ENCODE data around the gene DCAF7. TPM values are rescaled to one million over a fixed set of nuclear protein-coding genes. Genes with fewer than 3 reads are reported as not detected.

The DCAF7 gene
- total RNA-seq, 1 experiment from 2014 or later = 144 TPM

DNA sequence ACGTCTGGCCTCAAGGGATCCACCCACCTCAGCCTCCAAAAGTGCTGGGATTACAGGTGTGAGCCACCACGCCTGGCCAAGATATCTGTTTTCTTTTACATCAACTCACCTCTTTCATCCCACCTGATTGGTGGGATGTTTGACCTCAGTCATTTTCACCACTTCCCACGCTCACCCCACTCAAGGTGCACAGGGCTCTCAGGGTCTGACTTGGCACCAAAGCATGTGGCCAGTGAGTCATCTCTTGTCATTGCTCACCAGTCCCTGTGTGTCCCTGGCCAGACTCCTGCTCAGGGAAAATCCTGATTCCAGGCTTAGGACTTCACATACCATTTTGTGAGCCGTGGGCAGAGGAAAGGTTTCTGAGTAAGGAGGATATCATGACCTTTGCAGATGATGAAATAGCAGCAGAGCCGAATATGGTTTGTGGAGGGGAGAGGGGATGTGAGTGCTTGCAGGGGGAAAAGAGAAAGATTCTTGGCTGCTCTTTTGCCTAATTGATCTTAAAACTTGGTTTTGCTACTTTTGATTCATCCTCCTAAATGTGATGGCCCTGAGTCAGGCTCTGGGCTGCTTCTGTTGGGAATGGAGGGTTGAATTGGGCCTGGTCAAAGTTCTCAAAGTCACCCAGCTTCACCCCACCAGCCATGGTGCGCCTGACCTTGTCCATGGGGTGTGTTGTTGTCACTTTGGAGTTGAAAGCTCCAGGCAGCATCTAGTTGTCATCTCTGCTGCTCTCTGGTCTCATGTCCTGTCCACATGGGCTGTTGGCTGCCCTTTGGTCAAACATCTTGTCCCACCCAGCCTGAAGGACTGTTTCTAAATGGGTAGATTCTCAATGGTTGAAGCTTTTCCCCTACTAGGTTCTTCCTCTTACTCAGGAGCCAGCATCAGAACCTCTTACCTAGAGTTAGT lies 33.1 kb upstream of the DCAF7 start:
- no peaks in the 10 kb centered on the region for H4K20me1 ChIP-seq (ENCODE audit: insufficient read depth)
- ChIA-PET RAD21 (ENCODE audit: low non-redundant PET in 1 of 2, low total read pairs in 2 of 2, uncharacterized antibody in 2 of 2, unreplicated experiment in 2 of 2) (no interaction called here), POLR2A (no interaction called here), CTCF (no interaction called here)
- H3K4me1 ChIP-seq (ENCODE audit: control insufficient read depth in 1 of 2, insufficient read depth in 2 of 2, low read length in 2 of 2) = peaks cover 16 to 26% of the 10 kb centered on the region in 2 experiments
- no peaks in the 10 kb centered on the region for H3K9me3 ChIP-seq (ENCODE audit: control insufficient read depth in 1 of 2, insufficient read depth in 1 of 2, low read depth in 1 of 2, low read length in 2 of 2)
- no peaks in the 10 kb centered on the region for H3K36me3 ChIP-seq (ENCODE audit: control insufficient read depth in 1 of 2, insufficient read depth in 2 of 2, low read length in 2 of 2)
- no peak overlapping the region for H3K9ac ChIP-seq (ENCODE audit: low read length)
- 0 out of 4 replicates have a peak overlapping the region, but pooled peaks of 1 of the 2 experiments have one; percentile 2 for H3K4me3 ChIP-seq (replicated peaks in 1 of 2; ENCODE audit: low read depth in 1 of 2, low read length in 2 of 2)
- no peak overlapping the region for H3K27ac ChIP-seq (ENCODE audit: low read depth, low read length)
- ATAC-seq (peak; percentile 93), DNase-seq (ENCODE audit: low read depth, low spot score) (peak; percentile 86)
- no TSS peak for BruUV-seq (replicated peaks)
- intact Hi-C loops (cut with micrococcal nuclease) = no loop called here
- no peaks in the 10 kb centered on the region for H3K79me2 ChIP-seq (ENCODE audit: insufficient read depth, low read length)
- H3K9me2 ChIP-seq (ENCODE audit: insufficient read depth) = no peaks in the 10 kb centered on the region
- H3K27me3 ChIP-seq (ENCODE audit: insufficient read depth, low read length) = peaks cover 3% of the 10 kb centered on the region
- H3K4me2 ChIP-seq (ENCODE audit: low read length) = peak overlapping the region; percentile 57
- H2AFZ ChIP-seq (ENCODE audit: low read depth, low read length, poor library complexity, severe bottlenecking) = no peak overlapping the region
- TF ChIP-seq EZH2phosphoT487 (IDR thresholded peaks at IDR 0.05; ENCODE audit: borderline replicate concordance) = no peak
- TF ChIP-seq SRF (IDR thresholded peaks at IDR 0.05; ENCODE audit: low read depth) = no peak
- TF ChIP-seq JUND (IDR thresholded peaks at IDR 0.05) = peak; percentile 92
- TF ChIP-seq SP1 (IDR thresholded peaks at IDR 0.05; ENCODE audit: low read depth) = peak; percentile 54
- TF ChIP-seq, protein P1, sequence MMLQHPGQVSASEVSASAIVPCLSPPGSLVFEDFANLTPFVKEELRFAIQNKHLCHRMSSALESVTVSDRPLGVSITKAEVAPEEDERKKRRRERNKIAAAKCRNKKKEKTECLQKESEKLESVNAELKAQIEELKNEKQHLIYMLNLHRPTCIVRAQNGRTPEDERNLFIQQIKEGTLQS (IDR thresholded peaks at IDR 0.05) = peak; percentile 7; the same call in 1 of the 2 replicates
- TF ChIP-seq ELF1 (IDR thresholded peaks at IDR 0.05; ENCODE audit: borderline replicate concordance, low read depth) = no peak
- TF ChIP-seq, protein P2, sequence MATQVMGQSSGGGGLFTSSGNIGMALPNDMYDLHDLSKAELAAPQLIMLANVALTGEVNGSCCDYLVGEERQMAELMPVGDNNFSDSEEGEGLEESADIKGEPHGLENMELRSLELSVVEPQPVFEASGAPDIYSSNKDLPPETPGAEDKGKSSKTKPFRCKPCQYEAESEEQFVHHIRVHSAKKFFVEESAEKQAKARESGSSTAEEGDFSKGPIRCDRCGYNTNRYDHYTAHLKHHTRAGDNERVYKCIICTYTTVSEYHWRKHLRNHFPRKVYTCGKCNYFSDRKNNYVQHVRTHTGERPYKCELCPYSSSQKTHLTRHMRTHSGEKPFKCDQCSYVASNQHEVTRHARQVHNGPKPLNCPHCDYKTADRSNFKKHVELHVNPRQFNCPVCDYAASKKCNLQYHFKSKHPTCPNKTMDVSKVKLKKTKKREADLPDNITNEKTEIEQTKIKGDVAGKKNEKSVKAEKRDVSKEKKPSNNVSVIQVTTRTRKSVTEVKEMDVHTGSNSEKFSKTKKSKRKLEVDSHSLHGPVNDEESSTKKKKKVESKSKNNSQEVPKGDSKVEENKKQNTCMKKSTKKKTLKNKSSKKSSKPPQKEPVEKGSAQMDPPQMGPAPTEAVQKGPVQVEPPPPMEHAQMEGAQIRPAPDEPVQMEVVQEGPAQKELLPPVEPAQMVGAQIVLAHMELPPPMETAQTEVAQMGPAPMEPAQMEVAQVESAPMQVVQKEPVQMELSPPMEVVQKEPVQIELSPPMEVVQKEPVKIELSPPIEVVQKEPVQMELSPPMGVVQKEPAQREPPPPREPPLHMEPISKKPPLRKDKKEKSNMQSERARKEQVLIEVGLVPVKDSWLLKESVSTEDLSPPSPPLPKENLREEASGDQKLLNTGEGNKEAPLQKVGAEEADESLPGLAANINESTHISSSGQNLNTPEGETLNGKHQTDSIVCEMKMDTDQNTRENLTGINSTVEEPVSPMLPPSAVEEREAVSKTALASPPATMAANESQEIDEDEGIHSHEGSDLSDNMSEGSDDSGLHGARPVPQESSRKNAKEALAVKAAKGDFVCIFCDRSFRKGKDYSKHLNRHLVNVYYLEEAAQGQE (IDR thresholded peaks at IDR 0.05; ENCODE audit: low read depth) = no peak
- TF ChIP-seq, protein P3, sequence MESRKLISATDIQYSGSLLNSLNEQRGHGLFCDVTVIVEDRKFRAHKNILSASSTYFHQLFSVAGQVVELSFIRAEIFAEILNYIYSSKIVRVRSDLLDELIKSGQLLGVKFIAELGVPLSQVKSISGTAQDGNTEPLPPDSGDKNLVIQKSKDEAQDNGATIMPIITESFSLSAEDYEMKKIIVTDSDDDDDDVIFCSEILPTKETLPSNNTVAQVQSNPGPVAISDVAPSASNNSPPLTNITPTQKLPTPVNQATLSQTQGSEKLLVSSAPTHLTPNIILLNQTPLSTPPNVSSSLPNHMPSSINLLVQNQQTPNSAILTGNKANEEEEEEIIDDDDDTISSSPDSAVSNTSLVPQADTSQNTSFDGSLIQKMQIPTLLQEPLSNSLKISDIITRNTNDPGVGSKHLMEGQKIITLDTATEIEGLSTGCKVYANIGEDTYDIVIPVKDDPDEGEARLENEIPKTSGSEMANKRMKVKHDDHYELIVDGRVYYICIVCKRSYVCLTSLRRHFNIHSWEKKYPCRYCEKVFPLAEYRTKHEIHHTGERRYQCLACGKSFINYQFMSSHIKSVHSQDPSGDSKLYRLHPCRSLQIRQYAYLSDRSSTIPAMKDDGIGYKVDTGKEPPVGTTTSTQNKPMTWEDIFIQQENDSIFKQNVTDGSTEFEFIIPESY (IDR thresholded peaks at IDR 0.05; ENCODE audit: extremely low read depth, insufficient replicate concordance, low read length) = no peak
- TF ChIP-seq RAD21 (IDR thresholded peaks at IDR 0.05; ENCODE audit: low read depth) = no peak
- TF ChIP-seq, protein P4, sequence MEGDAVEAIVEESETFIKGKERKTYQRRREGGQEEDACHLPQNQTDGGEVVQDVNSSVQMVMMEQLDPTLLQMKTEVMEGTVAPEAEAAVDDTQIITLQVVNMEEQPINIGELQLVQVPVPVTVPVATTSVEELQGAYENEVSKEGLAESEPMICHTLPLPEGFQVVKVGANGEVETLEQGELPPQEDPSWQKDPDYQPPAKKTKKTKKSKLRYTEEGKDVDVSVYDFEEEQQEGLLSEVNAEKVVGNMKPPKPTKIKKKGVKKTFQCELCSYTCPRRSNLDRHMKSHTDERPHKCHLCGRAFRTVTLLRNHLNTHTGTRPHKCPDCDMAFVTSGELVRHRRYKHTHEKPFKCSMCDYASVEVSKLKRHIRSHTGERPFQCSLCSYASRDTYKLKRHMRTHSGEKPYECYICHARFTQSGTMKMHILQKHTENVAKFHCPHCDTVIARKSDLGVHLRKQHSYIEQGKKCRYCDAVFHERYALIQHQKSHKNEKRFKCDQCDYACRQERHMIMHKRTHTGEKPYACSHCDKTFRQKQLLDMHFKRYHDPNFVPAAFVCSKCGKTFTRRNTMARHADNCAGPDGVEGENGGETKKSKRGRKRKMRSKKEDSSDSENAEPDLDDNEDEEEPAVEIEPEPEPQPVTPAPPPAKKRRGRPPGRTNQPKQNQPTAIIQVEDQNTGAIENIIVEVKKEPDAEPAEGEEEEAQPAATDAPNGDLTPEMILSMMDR (IDR thresholded peaks at IDR 0.05 in 2 of 3, conservative IDR thresholded peaks at IDR 0.05 in 1 of 3; ENCODE audit: borderline replicate concordance in 1 of 3, insufficient read depth in 1 of 3, low read depth in 2 of 3, low read length in 2 of 3) = no peak
- TF ChIP-seq EZH2 (IDR thresholded peaks at IDR 0.05) = no peak
- TF ChIP-seq, protein P5, sequence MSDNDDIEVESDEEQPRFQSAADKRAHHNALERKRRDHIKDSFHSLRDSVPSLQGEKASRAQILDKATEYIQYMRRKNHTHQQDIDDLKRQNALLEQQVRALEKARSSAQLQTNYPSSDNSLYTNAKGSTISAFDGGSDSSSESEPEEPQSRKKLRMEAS (IDR thresholded peaks at IDR 0.05) = peak; percentile 80; the same call in 1 of the 2 replicates
- no peak for TF ChIP-seq POLR2A (IDR thresholded peaks at IDR 0.05; ENCODE audit: borderline replicate concordance, extremely low read depth, insufficient read depth, insufficient read length)
- TF ChIP-seq SIN3A (IDR thresholded peaks at IDR 0.05; ENCODE audit: low read depth) = 0 out of 2 replicates have a peak, but pooled peaks have one; percentile 30
- TF ChIP-seq POLR2AphosphoS5 (IDR thresholded peaks at IDR 0.05; ENCODE audit: low read depth, low read length) = peak; percentile 29; the same call in 1 of the 2 replicates
- no peak for TF ChIP-seq ZFX (IDR thresholded peaks at IDR 0.05)
- TF ChIP-seq YY1 (IDR thresholded peaks at IDR 0.05; ENCODE audit: extremely low read depth, insufficient replicate concordance, low read depth, low read length) = peak; percentile 35
- TF ChIP-seq ZNF274 (IDR thresholded peaks at IDR 0.05; ENCODE audit: low read depth, low read length) = no peak
